C4-2B (cell line): Measurements from ENCODE around the gene STAMBPL1.

Experiments
- ZFX ChIP-seq: fragments of 450-650 bp; IDR thresholded peaks from 2 replicates; pipeline ENCODE4 v1.6.1; 2017
- TF ChIP-seq, protein P1 (sequence below): fragments of 450-650 bp; conservative IDR thresholded peaks from 2 replicates; pipeline ENCODE4 v1.5.1; 2017; ENCODE audit warnings: mild to moderate bottlenecking

GRCh38 chr10:88849234-88849633 is 30.8 kb upstream of the STAMBPL1 start:
- TF ChIP-seq, protein P1, sequence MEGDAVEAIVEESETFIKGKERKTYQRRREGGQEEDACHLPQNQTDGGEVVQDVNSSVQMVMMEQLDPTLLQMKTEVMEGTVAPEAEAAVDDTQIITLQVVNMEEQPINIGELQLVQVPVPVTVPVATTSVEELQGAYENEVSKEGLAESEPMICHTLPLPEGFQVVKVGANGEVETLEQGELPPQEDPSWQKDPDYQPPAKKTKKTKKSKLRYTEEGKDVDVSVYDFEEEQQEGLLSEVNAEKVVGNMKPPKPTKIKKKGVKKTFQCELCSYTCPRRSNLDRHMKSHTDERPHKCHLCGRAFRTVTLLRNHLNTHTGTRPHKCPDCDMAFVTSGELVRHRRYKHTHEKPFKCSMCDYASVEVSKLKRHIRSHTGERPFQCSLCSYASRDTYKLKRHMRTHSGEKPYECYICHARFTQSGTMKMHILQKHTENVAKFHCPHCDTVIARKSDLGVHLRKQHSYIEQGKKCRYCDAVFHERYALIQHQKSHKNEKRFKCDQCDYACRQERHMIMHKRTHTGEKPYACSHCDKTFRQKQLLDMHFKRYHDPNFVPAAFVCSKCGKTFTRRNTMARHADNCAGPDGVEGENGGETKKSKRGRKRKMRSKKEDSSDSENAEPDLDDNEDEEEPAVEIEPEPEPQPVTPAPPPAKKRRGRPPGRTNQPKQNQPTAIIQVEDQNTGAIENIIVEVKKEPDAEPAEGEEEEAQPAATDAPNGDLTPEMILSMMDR: no peak
- no peak for TF ChIP-seq ZFX
